ENCODE results near the gene KCP. TPM values are rescaled to one million over a fixed set of nuclear protein-coding genes. Genes with fewer than 3 reads are reported as not detected.

Gene KCP
- total RNA-seq, 4 donors from 2014 or later: 0.47 to 1.5 (median 0.87) TPM

DNA sequence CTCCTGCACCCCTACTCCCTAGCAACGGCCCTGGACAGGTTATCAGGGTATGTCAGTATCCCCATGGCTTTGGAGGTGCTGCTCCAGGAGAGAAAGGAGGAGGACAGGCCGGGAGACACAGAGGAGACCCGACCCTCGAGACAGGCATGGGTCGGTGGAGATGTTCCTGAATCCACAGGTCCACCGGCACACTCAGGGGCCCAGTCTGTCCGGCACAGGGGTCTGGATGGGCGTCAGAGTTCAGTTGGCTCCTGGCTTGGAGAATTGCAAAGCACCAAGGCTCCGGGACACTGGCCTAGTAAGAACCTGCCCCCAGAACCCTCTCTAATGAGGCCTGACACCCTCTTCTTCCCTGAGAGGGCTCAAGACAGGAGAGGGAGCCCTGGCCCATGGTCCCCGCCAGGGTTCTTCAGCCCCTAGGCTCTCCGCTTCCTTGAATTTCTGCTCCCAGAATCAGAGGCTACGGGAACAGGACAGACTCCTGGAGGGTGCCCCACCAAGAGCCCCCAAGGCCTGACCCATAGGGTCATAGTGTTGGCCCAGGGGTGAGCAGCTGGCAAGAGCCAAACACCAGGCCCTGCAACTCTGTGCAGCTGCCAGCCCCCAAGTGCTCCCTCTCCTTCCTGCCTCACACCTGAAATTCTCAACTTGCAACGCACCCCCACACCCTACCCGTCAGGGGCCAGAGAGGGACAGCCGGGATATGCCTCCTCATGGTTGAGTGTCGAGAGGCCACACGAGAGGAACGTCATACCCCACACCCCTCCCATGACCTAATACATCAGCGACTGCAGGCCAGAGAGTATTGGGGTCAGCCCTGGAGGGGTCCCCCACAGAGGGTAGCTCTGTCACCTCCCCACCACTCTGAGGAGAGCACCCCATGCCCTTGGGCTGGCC, 21.7 kb upstream of the KCP start:
- Histone ChIP-seq H3K4me3 (no peak overlapping the region), H3K9me3 (no peaks in the 10 kb centered on the region), H3K27ac (no peak overlapping the region), H3K27me3 (peaks cover 0 to 23% (median 0%) of the 10 kb centered on the region in 4 donors), H3K4me1 (peaks cover 0 to 13% (median 0%) of the 10 kb centered on the region in 3 donors), H3K36me3 (no peaks in the 10 kb centered on the region)
- TF ChIP-seq POLR2A (IDR thresholded peaks at IDR 0.05) (no peak), CTCF (IDR thresholded peaks at IDR 0.05) (no peak)
- whole genome bisulfite sequencing, 2 donors: 84 to 92% methylated on average over 5 to 14 of the region's 19 CpGs
- DNase-seq: no peak
- intact Hi-C loops (cut with DNase I): no loop called here

GRCh38 chr7:128931190-128931798, 20.8 kb upstream of the KCP start:
- Histone ChIP-seq H3K9me3 (no peaks in the 10 kb centered on the region), H3K4me1 (peaks cover 0 to 13% (median 0%) of the 10 kb centered on the region in 3 donors), H3K27ac (no peak overlapping the region), H3K36me3 (no peaks in the 10 kb centered on the region), H3K4me3 (no peak overlapping the region), H3K27me3 (peaks cover 0 to 19% (median 0%) of the 10 kb centered on the region in 4 donors)
- TF ChIP-seq CTCF (IDR thresholded peaks at IDR 0.05) (no peak), POLR2A (IDR thresholded peaks at IDR 0.05) (no peak)
- DNase-seq: no peak
- intact Hi-C loops (cut with DNase I): no loop called here
- 93 to 98% methylated on average over 8 to 12 of the region's 18 CpGs for WGBS, 2 donors

GRCh38 chr7:128928882-128929788, 18.6 kb upstream of the KCP start:
- TF ChIP-seq POLR2A (IDR thresholded peaks at IDR 0.05) (no peak), CTCF (IDR thresholded peaks at IDR 0.05) (no peak)
- intact Hi-C loops (cut with DNase I): no loop called here
- peaks cover 0 to 5% (median 0%) of the 10 kb centered on the region in 4 donors for H3K27me3 ChIP-seq
- no peak overlapping the region for H3K4me3 ChIP-seq
- no peaks in the 10 kb centered on the region for H3K36me3 ChIP-seq
- no peak for DNase-seq
- 40 to 65% methylated on average over 1 to 3 of the region's 14 CpGs for WGBS, 2 donors
- H3K9me3 ChIP-seq: no peaks in the 10 kb centered on the region
- H3K27ac ChIP-seq: no peak overlapping the region
- H3K4me1 ChIP-seq: peaks cover 0 to 13% (median 0%) of the 10 kb centered on the region in 3 donors

- 93 to 97% methylated on average over 5 to 6 of the region's 8 CpGs for WGBS, 2 donors
- Histone ChIP-seq H3K9me3 (no peaks in the 10 kb centered on the region), H3K27me3 (peaks cover 0 to 9% (median 0%) of the 10 kb centered on the region in 4 donors), H3K4me3 (no peak overlapping the region), H3K36me3 (no peaks in the 10 kb centered on the region), H3K27ac (no peak overlapping the region), H3K4me1 (peaks cover 0 to 6% (median 0%) of the 10 kb centered on the region in 3 donors)
- DNase-seq: no peak
- no peak for TF ChIP-seq POLR2A (IDR thresholded peaks at IDR 0.05)
- TF ChIP-seq CTCF (IDR thresholded peaks at IDR 0.05): no peak
- intact Hi-C loops (cut with DNase I): no loop called here
Measured at GRCh38 chr7:128928159-128928813, 17.8 kb upstream of the KCP start.

Data from esophagus squamous epithelium (tissue), 5 donors.